Endothelial cell of umbilical vein (primary cell): ENCODE results near the gene RNF213.

Experiments
- EZH2 ChIP-seq: IDR thresholded peaks from 2 replicates; pipeline ENCODE4 v1.6.1; 2012; ENCODE audit warnings: borderline replicate concordance, low read depth, mild to moderate bottlenecking, moderate library complexity, low read length, inconsistent platforms; ENCODE audit not compliant: severe bottlenecking
- MYC ChIP-seq: IDR thresholded peaks from one replicate; pipeline ENCODE4 v1.6.1; 2011; ENCODE audit warnings: mild to moderate bottlenecking, low read depth, low read length
- POLR2A ChIP-seq: IDR thresholded peaks from 2 replicates; pipeline ENCODE4 v1.6.1; 2012; ENCODE audit warnings: low read depth, mild to moderate bottlenecking, control low read depth, low read length
- TF ChIP-seq, protein P1 (sequence below), 2 donors: IDR thresholded peaks; 1 replicate in 1 of 2; 2 replicates in 1 of 2; pipeline ENCODE4 v1.5.1; 2011; ENCODE audit warnings: low read length in 2 of 2, mild to moderate bottlenecking in 2 of 2, moderate library complexity in 2 of 2, control low read depth in 1 of 2, inconsistent platforms in 1 of 2, low read depth in 1 of 2; ENCODE audit not compliant: insufficient read depth in 1 of 2; ENCODE audit errors: extremely low read depth in 1 of 2
- TF ChIP-seq, protein P2 (sequence below): IDR thresholded peaks from 2 replicates; pipeline ENCODE4 v1.6.1; 2011; ENCODE audit not compliant: insufficient read depth, insufficient read length

- TF ChIP-seq, protein P1, sequence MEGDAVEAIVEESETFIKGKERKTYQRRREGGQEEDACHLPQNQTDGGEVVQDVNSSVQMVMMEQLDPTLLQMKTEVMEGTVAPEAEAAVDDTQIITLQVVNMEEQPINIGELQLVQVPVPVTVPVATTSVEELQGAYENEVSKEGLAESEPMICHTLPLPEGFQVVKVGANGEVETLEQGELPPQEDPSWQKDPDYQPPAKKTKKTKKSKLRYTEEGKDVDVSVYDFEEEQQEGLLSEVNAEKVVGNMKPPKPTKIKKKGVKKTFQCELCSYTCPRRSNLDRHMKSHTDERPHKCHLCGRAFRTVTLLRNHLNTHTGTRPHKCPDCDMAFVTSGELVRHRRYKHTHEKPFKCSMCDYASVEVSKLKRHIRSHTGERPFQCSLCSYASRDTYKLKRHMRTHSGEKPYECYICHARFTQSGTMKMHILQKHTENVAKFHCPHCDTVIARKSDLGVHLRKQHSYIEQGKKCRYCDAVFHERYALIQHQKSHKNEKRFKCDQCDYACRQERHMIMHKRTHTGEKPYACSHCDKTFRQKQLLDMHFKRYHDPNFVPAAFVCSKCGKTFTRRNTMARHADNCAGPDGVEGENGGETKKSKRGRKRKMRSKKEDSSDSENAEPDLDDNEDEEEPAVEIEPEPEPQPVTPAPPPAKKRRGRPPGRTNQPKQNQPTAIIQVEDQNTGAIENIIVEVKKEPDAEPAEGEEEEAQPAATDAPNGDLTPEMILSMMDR (IDR thresholded peaks at IDR 0.05; ENCODE audit: extremely low read depth in 1 of 2, insufficient read depth in 1 of 2, low read depth in 1 of 2, low read length in 2 of 2), result no peak
- no peak for TF ChIP-seq EZH2
- TF ChIP-seq POLR2A, result no peak
- no peak for TF ChIP-seq MYC
- TF ChIP-seq, protein P2, sequence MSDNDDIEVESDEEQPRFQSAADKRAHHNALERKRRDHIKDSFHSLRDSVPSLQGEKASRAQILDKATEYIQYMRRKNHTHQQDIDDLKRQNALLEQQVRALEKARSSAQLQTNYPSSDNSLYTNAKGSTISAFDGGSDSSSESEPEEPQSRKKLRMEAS, result no peak
Observed at GRCh38 chr17:80290156-80290555, 29.5 kb downstream of the RNF213 start.
